Vagina (tissue), 2 donors: ENCODE results near the gene TMPRSS3. TPM values are rescaled to one million over a fixed set of nuclear protein-coding genes. Genes with fewer than 3 reads are reported as not detected.
"Not testable (repeated sequence)": the region's sequence is repeated elsewhere in the genome, so short reads cannot be mapped to it uniquely, and the experiment has no call there.

Experiments used
- DNase-seq, 2 donors: peaks; one replicate each; pipeline ENCODE4 v3.0.0-alpha.2; 2017; ENCODE audit errors: extremely low spot score in 2 of 2
- H3K27ac ChIP-seq: fragments of 200-600 bp; sonication (generic); one replicate; pipeline ENCODE4 v1.5.1; 2019
- H3K27me3 ChIP-seq: fragments of 200-600 bp; sonication (generic); one replicate; pipeline ENCODE4 v1.5.1; 2019
- H3K36me3 ChIP-seq, 2 donors: fragments of 200-600 bp; sonication (generic); one replicate each; pipeline ENCODE4 v1.5.1; 2017 to 2019
- H3K4me1 ChIP-seq: fragments of 200-600 bp; sonication (generic); one replicate; pipeline ENCODE4 v1.5.1; 2019
- H3K4me3 ChIP-seq, 2 donors: fragments of 200-600 bp; sonication (generic); 1 replicate in 1 of 2; 2 replicates in 1 of 2; pipeline ENCODE4 v1.5.1; 2016 to 2019
- H3K9me3 ChIP-seq: fragments of 200-600 bp; sonication (generic); one replicate; pipeline ENCODE4 v1.5.1; 2019
- POLR2A ChIP-seq, 2 donors: fragments of 450-650 bp; IDR thresholded peaks; one replicate each; pipeline ENCODE4 v1.6.1; 2017; ENCODE audit warnings: antibody characterized with exemption in 2 of 2, mild to moderate bottlenecking in 2 of 2, moderate library complexity in 2 of 2
- POLR2AphosphoS5 ChIP-seq, 2 donors: sonication (generic); formaldehyde crosslinking; IDR thresholded peaks; one replicate each; pipeline ENCODE4 v1.9.0; 2017; ENCODE audit warnings: antibody characterized with exemption in 2 of 2, mild to moderate bottlenecking in 2 of 2, low read depth in 1 of 2; ENCODE audit not compliant: insufficient read depth in 1 of 2
- intact Hi-C: fragments of 100-400 bp; cut with DNase I; formaldehyde crosslinking; loops from one replicate; pipeline ENCODE4 v1.15.1; 2023
- total RNA-seq: library from RNA; depleted of rRNA; stranded (reverse); fragments of >200 nt; gene quantifications from one replicate; pipeline ENCODE4 v1.2.3, GENCODE V29; 2016
- TF ChIP-seq, protein P1 (sequence below), 3 experiments: fragments of 450-650 bp in 2 of 3; fragments of 200-600 bp in 1 of 3; sonication (generic) in 1 of 3; IDR thresholded peaks; one replicate each; pipeline ENCODE4 v1.5.1; 2017 to 2019; ENCODE audit warnings: antibody characterized with exemption in 3 of 3, mild to moderate bottlenecking in 2 of 3, moderate library complexity in 2 of 3

TMPRSS3 gene
- total RNA-seq, 1 donor from 2014 or later, result 0.25 TPM

- intact Hi-C loops, result no loop called here
- no peaks in the 10 kb centered on the region for H3K4me1 ChIP-seq
- no peaks in the 10 kb centered on the region for H3K27me3 ChIP-seq
- no peak overlapping the region for H3K27ac ChIP-seq
- no peak for DNase-seq
- no peaks in the 10 kb centered on the region for H3K36me3 ChIP-seq
- no peaks in the 10 kb centered on the region for H3K9me3 ChIP-seq
- TF ChIP-seq POLR2AphosphoS5 (IDR thresholded peaks at IDR 0.05; ENCODE audit: insufficient read depth in 1 of 2, low read depth in 1 of 2) (no peak), POLR2A (IDR thresholded peaks at IDR 0.05) (no peak)
- TF ChIP-seq, protein P1, sequence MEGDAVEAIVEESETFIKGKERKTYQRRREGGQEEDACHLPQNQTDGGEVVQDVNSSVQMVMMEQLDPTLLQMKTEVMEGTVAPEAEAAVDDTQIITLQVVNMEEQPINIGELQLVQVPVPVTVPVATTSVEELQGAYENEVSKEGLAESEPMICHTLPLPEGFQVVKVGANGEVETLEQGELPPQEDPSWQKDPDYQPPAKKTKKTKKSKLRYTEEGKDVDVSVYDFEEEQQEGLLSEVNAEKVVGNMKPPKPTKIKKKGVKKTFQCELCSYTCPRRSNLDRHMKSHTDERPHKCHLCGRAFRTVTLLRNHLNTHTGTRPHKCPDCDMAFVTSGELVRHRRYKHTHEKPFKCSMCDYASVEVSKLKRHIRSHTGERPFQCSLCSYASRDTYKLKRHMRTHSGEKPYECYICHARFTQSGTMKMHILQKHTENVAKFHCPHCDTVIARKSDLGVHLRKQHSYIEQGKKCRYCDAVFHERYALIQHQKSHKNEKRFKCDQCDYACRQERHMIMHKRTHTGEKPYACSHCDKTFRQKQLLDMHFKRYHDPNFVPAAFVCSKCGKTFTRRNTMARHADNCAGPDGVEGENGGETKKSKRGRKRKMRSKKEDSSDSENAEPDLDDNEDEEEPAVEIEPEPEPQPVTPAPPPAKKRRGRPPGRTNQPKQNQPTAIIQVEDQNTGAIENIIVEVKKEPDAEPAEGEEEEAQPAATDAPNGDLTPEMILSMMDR (IDR thresholded peaks at IDR 0.05), result no peak
- H3K4me3 ChIP-seq, result no peak overlapping the region
Measured at GRCh38 chr21:42411197-42411869, 15.5 kb upstream of the TMPRSS3 start.

DNA sequence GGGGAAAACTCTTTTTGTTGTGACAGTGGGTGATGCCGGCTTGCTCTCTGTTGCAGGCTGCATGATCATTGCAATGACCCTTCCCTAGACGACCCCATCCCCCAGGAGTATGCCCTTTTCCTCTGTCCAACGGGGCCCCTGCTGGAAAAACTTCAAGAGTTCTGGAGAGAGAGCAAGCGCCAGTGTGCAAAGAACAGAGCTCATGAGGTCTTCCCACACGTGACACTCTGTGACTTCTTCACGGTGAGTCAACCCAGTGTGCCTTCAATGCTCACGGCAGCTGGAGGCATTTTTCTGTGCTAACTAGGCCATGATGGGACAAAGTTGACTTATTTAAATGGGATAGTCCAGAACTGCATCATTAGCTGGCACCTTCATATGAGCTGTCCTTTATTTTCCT is 13.5 kb upstream of the TMPRSS3 start:
- H3K27me3 ChIP-seq, result no peaks in the 10 kb centered on the region
- H3K9me3 ChIP-seq, result no peaks in the 10 kb centered on the region

GRCh38 chr21:42408718-42409117 is 12.9 kb upstream of the TMPRSS3 start:
- H3K4me3 ChIP-seq, DNase-seq, H3K4me1 ChIP-seq, intact Hi-C loops, H3K27me3 ChIP-seq, H3K36me3 ChIP-seq, H3K9me3 ChIP-seq, H3K27ac ChIP-seq: not testable (repeated sequence)

More for the DNA sequence above, 13.5 kb upstream of the TMPRSS3 start:
- no peak for DNase-seq
- Histone ChIP-seq H3K4me3 (no peak overlapping the region), H3K27ac (no peak overlapping the region), H3K4me1 (no peaks in the 10 kb centered on the region), H3K36me3 (no peaks in the 10 kb centered on the region)
- intact Hi-C loops, result no loop called here
- TF ChIP-seq POLR2AphosphoS5 (IDR thresholded peaks at IDR 0.05; ENCODE audit: insufficient read depth in 1 of 2, low read depth in 1 of 2) (no peak), POLR2A (IDR thresholded peaks at IDR 0.05) (no peak)
- TF ChIP-seq, protein P1 (IDR thresholded peaks at IDR 0.05), result no peak

GRCh38 chr21:42407476-42407875 is 11.6 kb upstream of the TMPRSS3 start:
- Histone ChIP-seq H3K27ac (no peak overlapping the region), H3K4me3 (no peak overlapping the region), H3K36me3 (no peaks in the 10 kb centered on the region), H3K4me1 (no peaks in the 10 kb centered on the region), H3K9me3 (no peaks in the 10 kb centered on the region), H3K27me3 (no peaks in the 10 kb centered on the region)
- TF ChIP-seq POLR2A (IDR thresholded peaks at IDR 0.05), result no peak
- TF ChIP-seq POLR2AphosphoS5 (IDR thresholded peaks at IDR 0.05; ENCODE audit: insufficient read depth in 1 of 2, low read depth in 1 of 2), result no peak
- TF ChIP-seq, protein P1 (IDR thresholded peaks at IDR 0.05), result no peak
- no peak for DNase-seq
- intact Hi-C loops, result no loop called here

DNA sequence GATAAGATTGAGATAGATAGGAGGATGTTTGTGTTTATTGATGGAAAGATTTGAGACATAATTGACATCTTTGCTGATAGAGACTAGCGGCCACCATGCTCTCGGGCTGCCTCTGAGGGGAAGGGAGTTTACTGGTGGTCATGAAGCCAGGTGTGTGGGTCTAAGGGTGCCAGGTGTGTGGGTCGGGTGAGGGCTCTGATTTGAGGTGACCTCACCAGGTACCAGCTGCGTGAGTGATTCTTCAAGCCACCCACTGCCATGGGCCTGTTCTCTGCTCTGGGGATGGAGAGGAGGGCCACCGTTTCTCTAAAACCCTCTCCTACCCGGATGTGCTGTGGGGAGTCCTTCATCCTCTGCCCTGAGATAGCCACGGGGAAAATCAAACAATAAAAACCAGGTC is 11.0 kb upstream of the TMPRSS3 start:
- Histone ChIP-seq H3K27ac (no peak overlapping the region), H3K9me3 (no peaks in the 10 kb centered on the region), H3K27me3 (no peaks in the 10 kb centered on the region), H3K4me1 (no peaks in the 10 kb centered on the region), H3K36me3 (no peaks in the 10 kb centered on the region), H3K4me3 (no peak overlapping the region)
- TF ChIP-seq POLR2AphosphoS5 (IDR thresholded peaks at IDR 0.05; ENCODE audit: insufficient read depth in 1 of 2, low read depth in 1 of 2) (no peak), POLR2A (IDR thresholded peaks at IDR 0.05) (no peak)
- TF ChIP-seq, protein P1 (IDR thresholded peaks at IDR 0.05), result no peak
- intact Hi-C loops, result no loop called here
- DNase-seq, result no peak
